ENCODE data around the gene BICRAL.
A peak's percentile ranks its signal among the peaks of the same experiment; 100 is the strongest.

Gene BICRAL

GRCh38 chr6:42782689-42783176 is 881 bp downstream of the BICRAL start:
- TF ChIP-seq TAF1 (IDR thresholded peaks at IDR 0.05; ENCODE audit: borderline replicate concordance, insufficient read depth, low read length), result peak; percentile 75; the same call in 1 of the 2 replicates
- TF ChIP-seq REST (IDR thresholded peaks at IDR 0.05; ENCODE audit: insufficient read depth in 1 of 2, low read depth in 2 of 2, low read length in 2 of 2), result no peak
- no peak for TF ChIP-seq FOXP2 (optimal IDR thresholded peaks at IDR 0.05; ENCODE audit: borderline replicate concordance, extremely low read depth, extremely low read length, insufficient read depth)
- TF ChIP-seq POLR2AphosphoS5 (IDR thresholded peaks at IDR 0.05; ENCODE audit: low read depth, low read length), result peak; percentile 62
- 0 out of 2 replicates have a peak, but pooled peaks have one; percentile 66 for TF ChIP-seq SIN3A (IDR thresholded peaks at IDR 0.05; ENCODE audit: borderline replicate concordance, insufficient read depth, low read length)

- TF ChIP-seq FOXP2 (optimal IDR thresholded peaks at IDR 0.05; ENCODE audit: borderline replicate concordance, extremely low read depth, extremely low read length, insufficient read depth) (peak; percentile 13), REST (IDR thresholded peaks at IDR 0.05; ENCODE audit: insufficient read depth in 1 of 2, low read depth in 2 of 2, low read length in 2 of 2) (0 out of 4 replicates have a peak, but pooled peaks have one; percentile 10 to 23), POLR2AphosphoS5 (IDR thresholded peaks at IDR 0.05; ENCODE audit: low read depth, low read length) (0 out of 2 replicates have a peak, but pooled peaks have one; percentile 41), SIN3A (IDR thresholded peaks at IDR 0.05; ENCODE audit: borderline replicate concordance, insufficient read depth, low read length) (no peak), TAF1 (IDR thresholded peaks at IDR 0.05; ENCODE audit: borderline replicate concordance, insufficient read depth, low read length) (0 out of 2 replicates have a peak, but pooled peaks have one; percentile 20)
Measured at GRCh38 chr6:42783177-42783875, 1.5 kb downstream of the BICRAL start.

DNA sequence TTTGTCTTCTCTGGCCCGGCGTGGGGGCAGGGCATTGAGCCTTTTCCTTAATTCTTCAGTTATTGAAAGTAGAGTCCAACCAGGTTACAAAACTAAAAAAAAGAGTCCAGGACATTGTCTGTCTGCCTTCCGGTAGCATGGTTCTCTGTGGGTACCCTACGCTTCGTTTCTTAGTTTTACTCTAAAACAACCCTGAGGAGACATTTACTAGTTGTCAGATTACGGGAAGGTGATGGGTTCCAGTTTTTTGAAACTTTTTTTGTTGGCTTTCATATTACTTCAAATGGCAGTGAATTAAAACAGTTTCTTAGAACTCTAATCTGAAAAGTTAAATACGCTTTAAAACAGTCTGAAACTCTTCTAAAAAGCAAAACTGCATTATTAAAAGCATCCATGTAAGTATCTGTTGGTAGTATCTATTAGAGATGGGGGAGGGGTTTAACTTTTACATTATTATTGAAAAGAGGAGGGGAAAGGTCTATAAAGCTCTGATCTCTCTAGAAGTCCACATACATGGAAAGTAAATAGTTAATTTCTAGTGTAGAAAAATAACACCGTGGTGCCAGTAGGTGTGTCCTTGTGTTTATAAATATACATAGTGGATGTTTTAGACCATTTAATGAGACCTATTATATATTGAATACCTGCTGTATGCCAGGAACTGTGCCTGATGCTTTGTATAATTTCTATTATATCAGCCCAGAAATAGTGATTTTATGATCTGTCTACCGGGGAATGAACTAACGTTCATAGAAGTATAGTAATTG is 2.2 kb downstream of the BICRAL start:
- no peak for TF ChIP-seq FOXP2 (optimal IDR thresholded peaks at IDR 0.05; ENCODE audit: borderline replicate concordance, extremely low read depth, extremely low read length, insufficient read depth)
- TF ChIP-seq REST (IDR thresholded peaks at IDR 0.05; ENCODE audit: insufficient read depth in 1 of 2, low read depth in 2 of 2, low read length in 2 of 2), result no peak
- TF ChIP-seq SIN3A (IDR thresholded peaks at IDR 0.05; ENCODE audit: borderline replicate concordance, insufficient read depth, low read length), result no peak
- no peak for TF ChIP-seq POLR2AphosphoS5 (IDR thresholded peaks at IDR 0.05; ENCODE audit: low read depth, low read length)
- TF ChIP-seq TAF1 (IDR thresholded peaks at IDR 0.05; ENCODE audit: borderline replicate concordance, insufficient read depth, low read length), result no peak

DNA sequence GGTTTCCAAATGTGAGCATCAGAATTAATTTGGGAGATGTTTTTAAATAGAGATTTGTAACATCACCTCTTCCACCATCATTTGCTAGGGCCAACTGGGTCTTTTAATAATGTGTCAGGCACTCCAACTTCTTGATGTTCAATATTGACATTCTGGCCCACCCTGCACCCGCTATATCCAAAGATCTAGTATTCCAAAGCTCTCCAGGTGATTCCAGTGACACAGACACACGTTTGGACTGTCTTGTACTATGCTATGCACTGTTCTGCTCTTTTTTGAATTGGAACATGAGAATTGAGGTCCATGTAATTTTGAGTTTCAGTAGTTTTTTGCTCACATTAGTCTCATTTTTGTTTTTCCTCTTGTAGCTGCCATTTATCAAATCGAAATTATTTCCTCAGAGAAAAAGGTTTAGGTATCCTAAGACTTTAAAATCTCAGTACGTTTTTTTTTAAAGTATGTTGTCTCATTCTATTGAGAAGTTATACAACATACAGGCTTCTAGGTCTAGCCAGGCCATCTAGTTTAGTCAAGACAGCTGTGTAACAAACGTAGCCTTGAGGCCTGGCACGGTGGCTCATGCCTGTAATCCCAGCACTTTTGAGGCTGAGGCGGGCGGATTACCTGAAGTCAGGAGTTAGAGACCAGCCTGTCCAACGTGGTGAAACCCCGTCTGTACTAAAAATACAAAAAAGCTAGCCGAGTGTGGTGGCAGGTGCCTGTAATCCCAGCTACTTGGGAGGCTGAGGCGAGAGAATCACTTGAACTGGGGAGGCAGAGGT is 3.1 kb downstream of the BICRAL start:
- TF ChIP-seq TAF1 (IDR thresholded peaks at IDR 0.05; ENCODE audit: borderline replicate concordance, insufficient read depth, low read length), result no peak
- TF ChIP-seq POLR2AphosphoS5 (IDR thresholded peaks at IDR 0.05; ENCODE audit: low read depth, low read length), result peak; percentile 21; the same call in 1 of the 2 replicates

- TF ChIP-seq REST (IDR thresholded peaks at IDR 0.05; ENCODE audit: insufficient read depth in 1 of 2, low read depth in 2 of 2, low read length in 2 of 2) (no peak), POLR2AphosphoS5 (IDR thresholded peaks at IDR 0.05; ENCODE audit: low read depth, low read length) (no peak), TAF1 (IDR thresholded peaks at IDR 0.05; ENCODE audit: borderline replicate concordance, insufficient read depth, low read length) (no peak), SIN3A (IDR thresholded peaks at IDR 0.05; ENCODE audit: borderline replicate concordance, insufficient read depth, low read length) (no peak), FOXP2 (optimal IDR thresholded peaks at IDR 0.05; ENCODE audit: borderline replicate concordance, extremely low read depth, extremely low read length, insufficient read depth) (no peak)
Measured at GRCh38 chr6:42786525-42786985, 4.7 kb downstream of the BICRAL start.

All from PFSK-1 (cell line).